Measurements from ENCODE around the gene GABBR2.
A peak's percentile ranks its signal among the peaks of the same experiment; 100 is the strongest.
"Not testable (repeated sequence)": the region's sequence is repeated elsewhere in the genome, so short reads cannot be mapped to it uniquely, and the experiment has no call there.

Gene GABBR2

DNA sequence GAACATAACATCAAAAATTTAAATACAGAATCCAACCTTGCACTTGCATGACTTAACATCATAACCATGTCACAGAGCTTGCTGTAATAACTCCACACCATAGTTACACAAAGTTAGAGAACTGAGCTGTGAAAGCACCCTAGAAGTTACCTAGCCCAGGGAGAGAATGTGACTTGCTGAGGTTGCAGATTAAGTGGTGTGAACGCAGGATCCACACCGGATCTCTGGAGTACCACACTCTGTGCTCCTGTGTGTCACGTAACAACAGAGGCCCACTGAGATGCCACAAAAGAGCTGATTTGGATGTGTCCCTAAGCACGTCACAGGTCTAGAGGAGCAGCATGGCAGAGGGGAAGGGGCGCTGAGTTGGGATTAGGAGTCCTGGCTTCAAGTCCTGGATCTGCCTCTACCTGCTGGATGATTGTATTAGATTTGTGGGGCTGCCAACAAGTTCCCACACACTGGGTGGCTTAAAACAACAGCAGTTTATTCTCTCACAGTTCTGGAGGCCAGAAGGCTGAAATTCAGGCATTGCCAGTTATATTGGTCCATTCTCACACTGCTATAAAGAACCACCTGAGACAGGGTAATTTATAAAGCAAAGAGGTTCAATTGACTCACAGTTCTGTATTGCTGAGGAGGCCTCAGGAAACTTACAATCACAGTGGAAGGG, 240.0 kb downstream of the GABBR2 start:
- DNase-seq, result no peak

DNA sequence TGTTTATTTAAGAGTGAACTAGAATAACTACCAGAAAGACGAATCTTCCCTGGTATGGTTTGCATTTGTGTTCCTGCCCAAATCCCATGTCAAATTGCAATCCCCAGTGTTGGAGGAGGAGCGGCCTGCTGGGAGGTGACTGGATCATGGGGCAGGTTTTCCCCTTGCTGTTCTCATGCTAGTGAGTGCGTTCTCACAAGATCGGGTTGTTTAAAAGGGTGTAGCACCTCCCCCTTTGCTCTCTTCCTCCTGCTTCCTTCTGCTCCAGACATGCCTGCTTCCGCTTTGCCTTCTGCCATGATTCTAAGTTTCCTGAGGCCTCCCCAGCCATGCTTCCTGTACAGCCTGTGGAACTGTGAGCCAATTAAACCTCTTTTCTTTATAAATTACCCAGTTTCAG, 242.9 kb downstream of the GABBR2 start:
- DNase-seq, result no peak

DNA sequence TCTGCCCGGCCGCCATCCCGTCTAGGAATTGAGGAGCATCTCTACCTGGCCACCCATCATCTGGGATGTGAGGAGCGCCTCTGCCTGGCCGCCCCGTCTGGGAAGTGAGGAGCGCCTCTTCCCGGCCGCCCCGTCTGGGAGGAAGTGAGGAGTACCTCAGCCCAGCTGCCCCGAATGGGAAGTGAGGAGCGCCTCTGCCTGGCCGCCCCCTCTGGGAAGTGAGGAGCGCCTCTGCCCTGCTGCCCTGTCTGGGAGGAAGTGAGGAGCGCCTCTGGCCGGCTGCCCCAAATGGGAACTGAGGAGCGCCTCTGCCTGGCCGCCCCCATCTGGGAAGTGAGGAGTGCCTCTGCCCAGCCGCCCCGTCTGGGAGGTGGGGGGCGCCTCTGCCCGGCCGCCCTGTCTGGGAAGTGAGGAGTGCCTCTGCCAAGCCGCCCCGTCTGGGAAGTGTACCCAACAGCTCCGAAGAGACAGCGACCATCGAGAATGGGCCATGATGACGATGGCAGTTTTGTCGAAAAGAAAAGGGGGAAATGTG, 244.5 kb downstream of the GABBR2 start:
- not testable (repeated sequence) for DNase-seq

DNA sequence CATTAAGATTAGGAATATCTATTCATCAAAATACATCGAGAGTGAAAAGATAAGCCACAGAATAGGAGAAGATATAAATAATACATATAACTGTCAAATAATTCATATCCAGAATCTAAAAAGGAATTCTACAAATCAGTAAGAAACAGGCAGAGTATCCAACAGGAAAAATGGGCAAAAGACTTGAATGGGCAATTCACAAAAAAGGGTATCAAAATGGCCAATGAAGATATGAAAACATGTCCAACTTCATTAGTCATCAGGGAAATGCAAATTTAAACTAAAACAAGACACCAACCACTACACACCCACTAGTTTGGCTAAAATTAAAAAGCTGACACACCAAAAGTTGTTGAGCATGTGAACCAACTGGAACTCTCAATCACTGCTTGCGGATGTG, 246.4 kb downstream of the GABBR2 start:
- no peak for DNase-seq

DNA sequence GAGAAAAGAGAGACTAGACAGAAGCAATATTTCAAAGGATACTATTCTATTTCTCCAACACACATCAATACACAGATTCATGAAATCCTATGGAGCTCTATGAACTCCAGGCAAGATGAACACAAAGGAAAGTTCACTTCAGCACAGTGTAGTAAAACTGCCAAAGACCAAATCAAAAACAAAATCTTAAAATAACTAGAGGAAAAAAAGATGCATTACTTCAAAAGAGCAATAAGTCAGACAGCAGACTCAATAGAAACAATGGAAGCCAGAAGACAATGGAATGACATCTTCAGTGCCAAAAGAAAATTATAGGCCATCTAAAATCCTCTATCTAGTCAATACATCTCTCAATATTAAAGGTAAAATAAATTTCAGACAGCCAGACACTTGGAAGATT, 248.0 kb downstream of the GABBR2 start:
- no peak for DNase-seq

DNA sequence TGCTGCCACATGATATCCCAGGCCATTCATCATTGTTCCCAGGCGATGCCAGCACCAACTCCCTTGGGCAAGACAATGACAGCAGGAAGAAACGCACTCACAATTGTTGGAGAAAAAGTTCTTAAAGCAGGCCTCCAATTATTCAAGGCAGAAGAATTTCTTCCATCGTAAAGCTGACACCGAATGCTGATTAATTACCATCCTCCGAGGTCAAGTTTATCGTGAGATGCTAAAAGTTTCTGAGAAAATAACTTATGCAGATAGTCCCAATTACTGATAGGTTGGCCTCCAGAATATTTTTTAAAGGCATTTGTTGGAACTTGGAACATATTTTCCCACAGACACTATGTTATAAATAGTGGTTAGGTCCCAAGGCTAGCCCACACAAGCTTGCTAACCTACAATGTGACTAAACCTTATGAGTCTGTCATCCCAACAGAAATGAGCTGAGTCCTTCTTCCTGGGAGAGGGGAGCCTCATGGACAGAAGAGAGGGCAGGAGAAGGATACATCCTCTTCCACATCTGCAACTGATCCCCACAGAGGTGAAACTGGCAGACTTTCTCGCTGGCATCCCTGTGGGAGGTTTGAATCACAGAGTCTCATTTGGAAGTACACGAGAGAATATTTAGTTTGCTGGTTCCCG, 250.9 kb downstream of the GABBR2 start:
- no peak for DNase-seq

DNA sequence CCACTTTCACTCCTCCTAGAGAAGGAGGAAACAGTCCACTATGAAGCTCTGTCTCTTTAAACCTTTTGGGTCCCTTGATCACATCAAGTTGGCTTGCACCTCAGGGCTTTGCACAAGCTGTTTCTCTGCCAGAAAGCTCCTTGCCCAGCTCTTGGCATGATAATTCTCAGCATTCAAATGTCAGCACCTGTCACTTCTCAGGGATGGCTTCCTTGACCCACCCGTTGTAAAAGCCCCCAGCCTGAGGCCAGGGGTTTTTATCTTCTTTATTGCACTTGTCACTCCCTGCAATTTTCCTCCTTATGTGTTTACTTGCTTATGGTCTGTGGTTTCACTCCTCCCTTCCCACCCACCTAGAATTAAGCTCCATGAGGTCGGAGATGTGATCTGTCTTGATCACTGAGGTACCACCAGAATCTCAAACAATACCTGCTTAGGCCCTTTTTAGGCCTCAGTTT, 252.6 kb downstream of the GABBR2 start:
- no peak for DNase-seq

DNA sequence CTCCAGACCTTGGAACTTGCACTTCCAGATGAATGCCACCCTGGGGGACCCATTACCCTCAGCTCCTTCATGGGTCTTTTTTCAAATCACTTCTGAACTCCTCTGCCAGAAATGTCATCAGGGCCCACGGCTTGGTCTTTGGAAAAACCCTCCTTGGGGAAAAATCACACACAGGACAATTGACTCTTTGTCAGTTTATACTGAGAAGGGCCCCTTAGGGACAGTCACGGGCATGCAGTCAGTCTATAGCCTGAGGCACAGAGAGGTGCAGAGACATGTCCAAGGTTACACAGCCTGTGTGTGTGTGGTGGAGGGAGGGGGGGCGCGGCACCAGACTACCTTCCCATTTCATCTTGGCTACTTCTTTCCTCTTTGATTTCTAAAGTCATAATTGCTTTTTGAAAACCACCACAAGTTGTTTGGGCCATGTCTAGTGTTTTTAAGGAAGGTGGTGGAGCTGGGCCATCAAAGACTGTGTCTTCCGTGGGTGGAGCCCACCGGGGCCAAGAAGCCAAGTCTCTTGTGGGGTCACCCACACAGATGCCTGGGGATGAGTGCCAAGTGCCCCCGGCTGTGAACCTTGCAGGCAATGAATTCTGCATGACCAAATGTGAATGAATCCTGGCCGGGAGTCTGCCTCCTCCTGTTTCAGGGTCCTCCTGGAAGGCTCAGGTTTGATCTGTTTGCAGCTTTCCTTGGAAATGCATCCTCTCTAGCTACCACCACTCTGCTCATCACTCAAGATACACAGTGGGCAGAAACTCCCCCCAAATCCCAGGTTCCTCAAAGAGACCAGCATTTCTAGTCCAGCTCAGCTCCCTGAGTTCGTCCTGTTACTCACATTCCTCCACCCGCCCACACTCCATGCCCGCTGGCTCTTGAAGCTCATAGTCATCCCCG, 253.2 kb downstream of the GABBR2 start:
- DNase-seq, result peak; percentile 25 to 30

DNA sequence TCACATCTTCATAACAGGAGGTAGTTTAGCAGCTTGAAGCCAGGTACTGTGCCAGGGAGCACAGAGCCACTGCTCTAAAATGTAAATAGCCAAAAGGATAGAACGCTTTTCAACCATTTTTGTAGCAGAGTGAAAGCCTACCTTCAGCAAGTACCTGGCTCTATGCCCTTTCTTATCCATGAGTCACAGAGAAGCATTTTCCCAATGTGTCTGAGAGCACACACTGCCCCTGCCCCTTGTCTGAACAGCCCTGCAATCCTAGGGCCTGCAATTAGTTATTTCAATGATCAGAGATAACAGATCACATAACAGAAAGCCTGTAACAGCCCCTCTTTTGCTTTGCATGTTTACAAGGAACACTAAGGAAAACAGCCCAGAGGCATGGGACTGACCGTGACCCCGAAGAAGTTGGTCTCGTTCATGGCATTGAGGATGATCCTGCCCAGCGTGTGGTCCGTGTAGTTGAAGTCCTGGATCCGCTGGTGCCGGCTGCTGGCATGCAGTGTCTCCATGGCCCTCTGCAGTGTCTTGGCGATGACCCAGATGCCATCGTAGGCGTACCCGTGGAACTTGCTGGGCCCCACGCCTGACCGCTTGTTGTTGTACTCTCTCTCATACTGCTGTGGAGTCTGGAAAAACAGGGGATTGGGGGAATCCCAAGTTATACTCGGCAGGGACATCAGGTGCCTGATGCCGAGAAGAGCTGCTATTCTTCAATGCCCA, 255.0 kb downstream of the GABBR2 start:
- no peak for DNase-seq

DNA sequence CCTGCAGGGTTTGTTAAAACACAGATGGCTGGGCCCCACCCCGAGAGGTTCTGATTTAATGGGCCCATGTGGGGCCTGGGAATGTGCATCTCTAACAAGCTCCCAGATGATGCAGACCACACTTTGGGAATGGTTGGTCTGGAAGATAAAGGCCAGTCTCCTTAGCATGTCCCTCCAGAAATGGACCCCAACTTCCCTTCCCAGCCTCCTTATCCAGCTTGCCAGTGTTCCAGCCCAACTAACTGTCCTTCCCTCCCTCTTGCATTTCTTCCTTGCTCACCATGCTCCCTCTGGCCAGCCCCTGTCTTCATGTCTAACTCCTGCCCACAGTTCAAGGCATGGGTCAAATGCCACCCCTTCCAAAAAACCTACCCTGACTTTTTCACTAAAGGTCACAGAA, 257.2 kb downstream of the GABBR2 start:
- no peak for DNase-seq

DNA sequence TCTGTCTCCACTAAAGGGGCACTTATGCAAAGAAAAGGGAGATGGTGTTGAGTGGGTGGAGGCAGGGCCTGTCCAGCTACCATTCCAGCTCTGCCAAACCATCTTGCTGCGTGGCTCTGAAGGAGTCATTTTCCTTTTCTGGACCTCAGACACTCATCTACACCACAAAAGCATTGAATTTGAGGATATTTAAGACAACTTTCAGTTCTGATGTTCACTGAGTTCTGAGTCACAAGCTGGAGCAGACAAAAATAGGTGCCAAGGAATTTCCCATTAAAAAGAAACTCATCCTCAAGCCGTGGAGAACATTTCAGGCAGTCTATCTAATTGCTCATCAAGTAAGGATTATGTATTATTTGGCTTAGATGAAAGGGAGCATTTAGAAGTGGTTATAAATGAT, 258.2 kb downstream of the GABBR2 start:
- DNase-seq, result no peak

DNA sequence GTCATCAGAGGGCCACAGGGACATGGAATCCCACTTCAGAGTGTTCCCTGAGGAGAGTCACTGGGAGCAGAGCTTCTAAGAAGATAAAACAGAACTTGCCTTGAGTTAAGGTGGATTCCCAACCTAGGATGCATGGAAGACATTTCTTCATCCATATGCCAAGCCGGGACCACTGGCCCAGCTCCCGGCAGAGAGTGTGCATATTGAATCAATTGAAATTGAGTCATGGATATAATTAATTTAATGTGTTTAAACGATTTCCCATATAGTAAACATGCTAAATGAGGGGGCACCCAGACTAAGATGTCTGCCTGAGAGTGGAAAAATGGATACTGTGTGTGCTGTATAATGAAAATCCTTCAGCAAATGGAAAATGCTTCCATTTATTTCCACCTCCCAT, 258.9 kb downstream of the GABBR2 start:
- no peak for DNase-seq

DNA sequence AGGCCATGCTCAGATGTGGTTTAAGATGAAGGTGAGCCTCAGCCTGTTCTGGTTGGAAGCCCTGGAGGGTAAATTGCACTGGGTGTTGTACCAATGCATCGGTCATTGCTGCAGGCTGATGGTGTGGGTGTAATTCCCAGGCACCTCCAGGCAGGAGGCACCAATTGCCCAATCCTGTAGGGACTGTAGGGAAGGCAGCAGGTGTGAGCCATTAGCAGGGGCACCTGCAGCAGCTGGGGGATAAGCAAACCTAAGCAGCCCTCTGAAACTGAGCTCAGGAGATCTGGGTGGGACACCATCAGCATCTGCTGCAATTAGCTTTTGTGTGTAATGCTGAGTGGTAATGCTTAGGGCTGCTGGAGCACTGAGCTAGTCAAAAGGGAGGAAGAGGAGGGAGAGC, 263.2 kb downstream of the GABBR2 start:
- DNase-seq, result no peak

DNA sequence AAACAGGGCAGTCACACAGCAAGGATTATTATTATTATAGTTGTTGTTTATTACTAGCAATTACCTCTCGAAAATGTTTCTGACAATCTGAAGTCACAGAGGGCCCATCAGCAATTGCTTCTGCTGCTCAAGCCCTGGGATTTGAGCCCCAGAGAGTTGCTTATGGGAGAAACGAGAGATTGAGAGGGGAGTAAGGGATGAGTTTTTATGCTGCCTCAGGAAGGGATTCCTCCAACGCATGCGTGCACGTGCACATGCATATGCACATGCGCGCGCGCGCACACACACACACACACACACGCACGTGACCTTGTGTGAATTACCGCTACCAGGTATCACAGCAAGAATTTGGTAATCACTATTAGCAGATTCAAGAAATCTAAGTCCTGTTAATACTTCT, 264.1 kb downstream of the GABBR2 start:
- DNase-seq, result no peak

DNA sequence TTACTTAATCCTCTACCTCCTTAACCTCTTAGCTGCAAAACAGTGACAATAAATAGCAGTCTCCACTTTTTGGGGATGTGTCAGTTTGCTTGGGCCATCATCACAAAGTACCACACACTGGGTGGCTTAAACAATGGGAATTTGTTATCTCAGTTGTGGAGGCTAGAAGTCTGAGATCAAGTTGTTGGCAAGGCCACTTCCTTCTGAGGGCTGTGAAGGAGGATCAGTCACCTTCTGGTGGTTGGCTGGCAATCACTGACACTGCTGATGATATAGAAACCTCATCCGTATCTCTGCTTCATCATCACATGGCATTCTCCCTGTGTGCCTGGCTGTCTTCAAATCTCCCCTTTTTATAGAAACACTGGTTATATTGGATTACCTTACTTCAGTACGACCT, 266.2 kb downstream of the GABBR2 start:
- DNase-seq, result no peak

DNA sequence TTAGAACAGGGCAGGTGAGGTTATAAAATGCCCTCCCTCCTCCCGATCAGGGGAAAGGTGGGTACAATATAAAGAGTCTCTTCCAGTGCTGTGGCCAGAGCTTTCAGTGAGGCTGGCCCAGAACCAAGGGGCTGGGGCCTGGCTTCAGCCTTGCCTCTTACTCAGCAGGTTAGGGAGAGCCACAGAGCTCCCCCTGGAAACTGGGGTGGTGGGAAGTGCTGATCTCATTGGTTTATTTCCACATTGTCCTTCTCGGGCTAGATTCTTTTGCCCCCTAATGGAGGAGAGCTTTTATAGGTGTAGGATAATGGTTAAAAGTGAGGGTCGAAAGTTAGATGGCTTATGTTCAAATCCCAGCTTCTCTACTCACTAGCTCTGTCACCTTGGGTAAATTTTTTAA, 266.6 kb downstream of the GABBR2 start:
- DNase-seq, result no peak

DNA sequence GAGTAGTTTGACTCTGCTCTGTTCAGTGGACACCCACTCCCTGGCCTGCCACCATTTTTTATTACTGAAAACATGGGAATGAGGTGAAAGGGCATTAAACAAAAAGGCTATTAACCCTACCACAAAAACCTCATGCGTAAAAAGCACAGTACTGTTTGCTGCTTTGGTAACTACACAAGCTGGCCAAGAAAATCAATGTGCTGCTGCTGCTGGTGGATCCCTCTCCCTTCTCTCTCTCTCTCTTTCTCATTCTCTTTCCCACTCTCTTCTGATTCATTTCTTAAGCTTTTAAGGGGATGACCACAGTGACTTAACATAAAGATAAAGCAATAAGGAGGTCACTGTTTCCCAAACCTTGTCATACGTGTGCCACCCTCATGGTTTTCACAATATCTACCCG, 270.1 kb downstream of the GABBR2 start:
- DNase-seq, result no peak

DNA sequence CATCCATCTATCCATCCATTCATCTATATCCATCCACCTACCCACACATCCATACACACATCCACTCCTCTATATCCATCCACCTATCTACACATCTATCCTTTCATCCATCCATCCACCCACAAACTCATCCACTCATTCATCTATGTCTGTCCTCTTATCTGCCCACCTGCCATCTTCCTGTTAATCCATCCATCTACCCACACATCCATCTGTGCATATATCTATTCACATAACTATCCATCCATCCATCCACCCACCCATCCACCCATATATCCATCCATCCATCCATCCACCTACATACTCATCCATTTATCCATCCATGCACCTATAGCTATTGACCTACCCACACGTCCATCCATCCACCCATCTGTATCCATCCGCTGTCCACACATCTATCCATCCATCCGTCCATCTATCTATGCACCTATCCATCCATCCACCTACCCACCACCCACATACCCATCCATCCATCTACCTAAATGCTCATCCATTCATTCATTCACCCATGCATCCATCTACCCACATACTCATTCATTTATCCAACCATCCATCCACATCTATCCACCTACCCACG, 271.2 kb downstream of the GABBR2 start:
- DNase-seq, result no peak

DNA sequence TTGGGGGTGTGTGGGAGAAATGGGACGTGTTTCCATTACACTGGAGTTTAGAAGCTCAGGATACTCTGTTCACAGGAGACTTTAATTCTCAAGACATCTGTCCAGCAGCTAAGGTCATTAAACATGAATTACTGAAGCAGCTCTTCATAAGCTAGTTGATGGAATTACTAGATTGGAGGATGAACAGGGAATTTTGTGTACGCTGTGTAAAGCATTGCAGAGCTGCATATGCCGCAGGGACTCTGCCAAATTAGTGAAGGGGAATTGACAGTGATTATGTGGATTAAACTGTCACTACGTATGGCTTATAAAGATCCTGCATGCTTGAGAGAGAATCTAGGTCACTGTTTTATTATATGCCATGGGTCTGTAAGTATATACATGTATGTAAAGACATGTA, 275.8 kb downstream of the GABBR2 start:
- DNase-seq, result no peak

DNA sequence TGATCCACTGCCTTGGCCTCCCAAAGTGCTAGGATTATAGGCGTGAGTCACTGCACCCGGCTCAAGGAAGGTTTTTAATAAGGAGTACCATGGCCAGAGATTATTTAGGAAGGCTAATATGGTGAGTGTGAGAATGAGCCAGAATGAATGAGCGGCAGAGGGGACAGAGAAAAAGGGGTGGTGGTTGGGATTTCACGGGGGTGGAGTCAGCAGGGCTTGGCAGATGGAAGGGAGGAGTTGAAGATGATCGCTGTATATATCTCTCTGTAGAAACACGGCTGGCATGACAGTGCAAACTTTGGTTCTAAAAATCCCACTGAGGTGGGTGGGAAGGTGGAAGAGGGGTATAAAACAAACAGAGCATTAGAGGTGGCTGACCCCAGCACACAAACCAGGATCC, 276.6 kb downstream of the GABBR2 start:
- DNase-seq, result no peak

DNA sequence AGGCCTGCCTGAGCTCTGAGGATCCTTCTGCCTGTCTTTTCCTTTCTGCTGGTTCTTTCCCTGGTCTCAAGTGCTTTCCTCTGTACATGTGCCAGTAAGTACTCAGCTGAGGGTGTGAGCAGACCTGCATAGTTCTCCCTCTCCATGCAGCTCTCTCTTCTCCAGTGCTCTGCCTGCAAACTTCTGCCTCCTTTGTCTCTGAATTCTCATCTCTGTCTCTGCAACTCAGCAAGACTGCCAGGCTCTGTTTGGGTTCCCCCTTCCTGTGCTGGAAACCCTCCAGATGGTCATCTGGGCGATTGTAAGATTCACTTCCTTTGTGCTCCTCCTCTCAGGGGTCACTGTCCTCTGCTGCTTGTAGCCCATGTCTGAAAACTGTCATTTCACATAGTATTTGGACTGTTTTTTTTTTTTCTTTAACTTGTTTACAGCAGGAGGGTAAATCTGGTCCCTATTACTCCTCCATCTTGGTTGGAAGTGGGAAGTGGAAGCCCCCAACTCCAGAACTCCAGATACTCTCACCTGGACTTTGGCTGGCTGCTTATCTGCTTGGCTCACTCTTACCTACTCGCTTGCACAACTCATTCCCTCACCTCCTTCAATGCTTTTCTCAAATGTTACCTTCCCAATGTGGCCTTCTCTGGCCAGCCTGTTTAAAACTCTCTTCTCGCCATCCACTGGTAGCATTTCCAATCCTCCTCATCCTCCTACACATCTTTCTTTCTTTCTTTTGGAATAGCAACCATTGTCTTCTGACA, 278.0 kb downstream of the GABBR2 start:
- DNase-seq, result peak in 1 of 2 donors; percentile 1

DNA sequence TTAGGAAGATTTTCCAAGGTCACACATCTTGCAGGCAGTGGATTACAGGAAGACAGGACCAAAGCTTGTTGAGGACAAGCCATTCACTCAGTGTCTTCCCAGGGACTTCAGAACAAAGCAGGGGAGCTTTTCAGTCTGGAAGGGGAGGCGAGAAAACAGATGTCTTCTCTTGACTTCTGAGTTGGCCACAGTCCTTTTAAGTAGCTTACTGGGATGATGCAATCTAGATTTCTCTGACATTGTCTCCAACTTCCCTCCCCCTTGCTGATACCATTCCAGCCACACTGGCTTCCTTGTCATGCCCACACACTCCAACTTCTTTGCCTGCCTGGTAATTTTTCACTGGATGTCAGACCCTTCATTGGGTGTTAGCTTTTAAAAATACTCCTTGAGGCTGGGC, 279.1 kb downstream of the GABBR2 start:
- peak; percentile 23 to 25 for DNase-seq

Measured in inflammatory macrophage treated with lipopolysaccharide for 1 hour (primary cell).